Epithelial cell of esophagus (primary cell): ENCODE results near the gene ARAP1.

Source experiments
- DNase-seq: peaks from one replicate; pipeline ENCODE4 v3.0.0; 2010; ENCODE audit warnings: low read depth
- H3K4me3 ChIP-seq: 2 replicates; pipeline ENCODE4 v1.5.1; 2011; ENCODE audit warnings: mild to moderate bottlenecking, low read length, control low read depth
- TF ChIP-seq, protein P1 (sequence below): IDR thresholded peaks from 2 replicates; pipeline ENCODE4 v1.5.1; 2011; ENCODE audit warnings: low read depth, mild to moderate bottlenecking, low read length, control low read depth, inconsistent platforms; ENCODE audit not compliant: insufficient read depth; ENCODE audit errors: missing control alignments

ARAP1 gene

DNA sequence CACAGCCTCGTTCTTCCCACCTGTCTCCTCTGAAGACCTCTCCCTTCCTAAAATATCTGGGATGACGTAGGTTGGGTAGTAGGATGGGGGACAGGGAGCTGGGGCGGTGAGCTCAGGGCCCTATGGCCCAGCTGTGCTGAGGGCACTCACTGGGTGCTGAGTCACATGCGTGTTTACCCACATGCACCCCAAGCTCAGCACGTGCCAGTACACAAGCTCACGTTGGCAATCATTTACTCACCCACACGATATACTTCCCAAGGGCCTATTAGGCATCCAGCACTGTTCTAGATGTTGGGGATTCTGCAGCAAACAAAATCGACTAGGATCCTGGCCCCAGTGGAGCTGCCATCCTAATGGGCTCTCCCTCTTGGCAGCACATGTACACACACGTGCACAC lies 28.7 kb downstream of the ARAP1 start:
- DNase-seq = peak; percentile 61
- TF ChIP-seq, protein P1, sequence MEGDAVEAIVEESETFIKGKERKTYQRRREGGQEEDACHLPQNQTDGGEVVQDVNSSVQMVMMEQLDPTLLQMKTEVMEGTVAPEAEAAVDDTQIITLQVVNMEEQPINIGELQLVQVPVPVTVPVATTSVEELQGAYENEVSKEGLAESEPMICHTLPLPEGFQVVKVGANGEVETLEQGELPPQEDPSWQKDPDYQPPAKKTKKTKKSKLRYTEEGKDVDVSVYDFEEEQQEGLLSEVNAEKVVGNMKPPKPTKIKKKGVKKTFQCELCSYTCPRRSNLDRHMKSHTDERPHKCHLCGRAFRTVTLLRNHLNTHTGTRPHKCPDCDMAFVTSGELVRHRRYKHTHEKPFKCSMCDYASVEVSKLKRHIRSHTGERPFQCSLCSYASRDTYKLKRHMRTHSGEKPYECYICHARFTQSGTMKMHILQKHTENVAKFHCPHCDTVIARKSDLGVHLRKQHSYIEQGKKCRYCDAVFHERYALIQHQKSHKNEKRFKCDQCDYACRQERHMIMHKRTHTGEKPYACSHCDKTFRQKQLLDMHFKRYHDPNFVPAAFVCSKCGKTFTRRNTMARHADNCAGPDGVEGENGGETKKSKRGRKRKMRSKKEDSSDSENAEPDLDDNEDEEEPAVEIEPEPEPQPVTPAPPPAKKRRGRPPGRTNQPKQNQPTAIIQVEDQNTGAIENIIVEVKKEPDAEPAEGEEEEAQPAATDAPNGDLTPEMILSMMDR = no peak

DNA sequence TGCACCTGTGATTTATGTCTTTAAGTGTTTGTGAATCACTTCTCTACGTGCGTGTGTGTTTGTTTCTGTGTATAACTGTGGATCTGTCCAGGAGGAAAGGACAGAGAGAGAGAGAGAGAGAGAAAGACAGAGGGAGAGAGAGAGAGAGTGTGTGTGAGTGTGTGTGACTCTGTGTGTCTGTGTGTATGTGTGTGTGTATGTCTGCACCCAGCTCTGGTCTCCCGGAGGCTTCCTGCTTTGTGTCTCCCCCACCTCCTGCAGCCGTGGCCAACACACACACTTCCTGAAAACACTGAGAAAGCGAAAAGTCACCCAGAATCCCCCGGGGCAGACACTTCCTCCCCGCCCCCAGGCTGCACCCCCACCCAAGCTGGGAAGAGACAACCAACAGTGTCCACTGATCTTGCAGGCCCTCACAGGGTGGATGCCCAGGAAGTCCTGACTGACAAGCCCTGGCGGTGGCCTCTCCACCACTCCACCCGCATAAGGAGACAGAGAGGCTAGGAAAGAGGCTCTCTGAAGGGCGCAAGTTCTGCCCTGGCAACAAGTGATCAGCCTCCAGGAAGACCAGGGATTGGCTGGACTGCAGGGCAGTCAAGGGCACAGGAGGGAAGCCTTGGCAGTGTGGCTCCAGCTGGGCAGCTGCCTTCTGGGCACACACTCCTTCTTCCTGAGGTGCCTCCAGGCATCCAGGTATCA lies 30.0 kb downstream of the ARAP1 start:
- peak overlapping the region; percentile 87 for H3K4me3 ChIP-seq
- TF ChIP-seq, protein P1 = no peak
- DNase-seq = peak; percentile 86

More for the DNA sequence above, 28.7 kb downstream of the ARAP1 start:
- no peak overlapping the region for H3K4me3 ChIP-seq

DNA sequence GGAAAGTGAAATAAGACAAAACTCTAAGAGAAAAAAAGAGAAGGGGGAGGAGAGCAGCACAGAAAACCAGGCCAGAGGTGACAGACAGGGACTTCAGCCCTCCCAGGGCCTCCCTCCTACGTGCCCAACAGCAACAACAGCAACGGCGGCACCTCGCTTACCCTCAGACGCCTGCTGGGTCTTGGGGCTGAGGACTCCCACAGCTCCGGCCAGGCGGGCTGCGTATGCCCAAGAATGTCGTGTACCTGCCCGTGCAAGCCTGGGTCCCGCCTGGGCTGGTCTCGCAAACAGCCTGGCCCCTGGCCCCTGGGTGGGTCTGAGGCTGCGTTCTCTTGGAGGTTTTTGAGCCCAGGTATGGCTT lies 30.5 kb downstream of the ARAP1 start:
- peak overlapping the region; percentile 87 for H3K4me3 ChIP-seq
- peak; percentile 93 for DNase-seq
- TF ChIP-seq, protein P1 = no peak

DNA sequence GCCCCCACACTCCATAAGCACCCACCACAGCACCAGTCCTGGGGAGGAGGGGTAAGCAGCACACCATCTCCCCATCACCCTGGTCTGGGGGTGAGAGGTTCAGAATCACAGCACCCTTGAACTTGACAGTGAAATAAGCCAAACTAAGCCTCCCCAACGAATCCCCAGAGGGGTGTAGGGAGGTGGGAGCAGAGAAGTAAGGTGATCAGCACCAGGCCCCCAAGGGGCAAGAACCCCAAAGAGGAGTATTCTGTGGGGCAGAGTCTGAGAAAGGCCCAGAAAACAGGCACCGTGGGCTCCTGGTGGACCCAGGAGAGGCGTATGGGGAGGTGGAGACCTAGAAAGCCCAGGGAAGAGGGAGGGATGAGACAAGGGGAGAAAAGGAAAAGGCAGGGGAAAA lies 30.9 kb downstream of the ARAP1 start:
- TF ChIP-seq, protein P1 = no peak
- no peak for DNase-seq
- H3K4me3 ChIP-seq = peak overlapping the region; percentile 87

DNA sequence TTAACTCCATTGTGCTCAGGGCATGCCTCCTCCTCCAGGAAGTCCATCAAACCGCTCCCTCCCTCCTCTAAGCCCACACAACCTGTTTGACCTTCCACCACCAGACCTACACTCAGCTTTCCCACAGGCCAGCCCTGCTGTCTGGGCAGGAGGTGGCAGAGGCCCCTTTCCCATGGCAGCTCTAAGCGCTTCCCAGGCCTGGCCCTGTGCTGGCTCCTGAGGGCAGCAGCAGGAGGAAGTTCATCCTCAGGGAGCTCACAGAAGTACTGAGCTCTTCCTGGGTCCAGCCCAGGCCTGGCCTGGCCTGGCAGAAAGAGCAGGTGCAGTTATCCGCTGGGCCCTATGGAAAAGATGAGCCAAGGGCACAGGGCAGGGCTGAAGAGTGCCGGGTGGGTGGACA lies 31.4 kb downstream of the ARAP1 start:
- peak overlapping the region; percentile 87 for H3K4me3 ChIP-seq
- no peak for DNase-seq
- TF ChIP-seq, protein P1 = no peak

DNA sequence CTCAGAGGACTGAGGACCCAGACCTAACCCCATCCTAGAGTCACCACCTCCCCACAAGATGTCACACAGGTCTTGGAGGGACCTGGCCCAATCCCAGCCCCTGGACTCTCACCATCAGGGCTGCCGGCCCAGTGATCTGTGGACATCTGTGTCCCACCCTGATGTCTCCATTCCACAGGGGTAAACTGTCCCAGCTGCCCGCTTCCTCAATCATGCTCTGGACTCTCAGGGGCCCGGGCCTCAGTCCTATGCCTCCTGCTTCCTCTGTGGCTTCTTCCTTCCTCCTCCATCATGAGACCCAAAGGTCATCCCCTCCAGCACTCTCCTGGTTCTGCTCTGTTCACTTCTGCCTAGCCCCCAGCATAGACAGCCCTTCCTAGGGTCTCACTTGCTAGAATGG lies 32.2 kb downstream of the ARAP1 start:
- TF ChIP-seq, protein P1 = no peak
- H3K4me3 ChIP-seq = peak overlapping the region; percentile 87
- DNase-seq = no peak

DNA sequence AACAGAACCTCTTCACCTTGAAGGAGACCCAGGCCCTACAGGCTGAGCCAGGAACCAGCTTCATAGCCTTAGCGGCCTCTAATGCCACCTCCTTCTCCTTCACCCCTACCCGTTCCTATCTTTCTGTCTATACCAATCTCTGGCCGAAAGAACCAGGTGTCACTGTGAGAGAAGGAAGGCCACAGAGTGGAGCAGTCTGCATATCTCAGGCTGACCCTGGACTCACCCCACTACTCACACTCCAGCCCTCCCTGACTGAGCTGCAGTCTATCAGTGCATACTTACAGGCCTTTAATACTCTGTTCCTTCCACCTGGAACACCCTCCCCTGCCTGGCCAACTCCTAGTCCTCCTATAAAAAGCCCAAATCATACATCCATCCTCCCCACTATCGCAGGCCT lies 32.7 kb downstream of the ARAP1 start:
- DNase-seq = no peak
- H3K4me3 ChIP-seq = peak overlapping the region; percentile 87
- TF ChIP-seq, protein P1 = no peak
